GM19397 (cell line): ENCODE data around the gene GPC2.
A peak's percentile ranks its signal among the peaks of the same experiment; 100 is the strongest.
"Not testable (repeated sequence)": the region's sequence is repeated elsewhere in the genome, so short reads cannot be mapped to it uniquely, and the experiment has no call there.

Source experiments
- ATAC-seq: cut with Tn5 transposase; IDR thresholded peaks from one replicate; pipeline ENCODE4 v1.9.1; 2021; ENCODE audit warnings: mild to moderate bottlenecking, moderate library complexity; ENCODE audit not compliant: unreplicated experiment

The GPC2 gene

GRCh38 chr7:100153708-100154535, 23.3 kb downstream of the GPC2 start:
- no peak for ATAC-seq

DNA sequence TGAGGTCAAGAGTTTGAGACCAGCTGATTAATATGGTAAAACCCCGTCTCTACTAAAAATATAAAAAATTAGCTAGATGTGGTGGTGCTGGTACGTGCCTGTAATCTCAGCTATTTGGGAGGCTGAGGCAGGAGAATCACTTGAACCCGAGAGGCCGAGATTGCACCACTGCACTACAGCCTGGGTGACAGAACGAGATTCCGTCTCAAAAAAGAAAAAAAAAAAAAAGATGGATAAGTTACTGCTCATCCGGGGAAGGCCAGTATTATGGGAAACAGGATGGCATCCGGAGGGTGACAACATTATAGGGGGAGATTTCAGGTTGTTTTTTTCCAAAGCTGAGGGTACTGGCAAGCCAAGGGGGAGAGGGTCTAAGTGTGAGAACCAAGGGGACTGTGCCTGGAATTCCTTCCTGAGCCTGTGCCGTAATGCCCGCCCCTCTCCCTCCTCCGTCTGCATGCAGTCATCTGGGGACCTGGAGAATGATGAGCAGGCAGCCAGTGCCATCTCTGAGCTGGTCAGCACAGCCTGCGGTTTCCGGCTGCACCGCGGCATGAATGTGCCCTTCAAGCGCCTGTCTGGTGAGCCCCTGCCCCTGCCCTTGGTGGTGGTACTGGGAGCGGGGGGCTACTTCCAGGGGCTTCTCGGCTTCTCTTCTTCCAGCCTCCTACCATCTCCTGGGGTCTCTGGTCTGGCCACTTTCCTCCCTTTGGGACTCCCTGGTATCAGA, 24.1 kb downstream of the GPC2 start:
- ATAC-seq: no peak

- ATAC-seq: no peak
These were observed 24.8 kb downstream of the GPC2 start for GRCh38 chr7:100152404-100152803.

DNA sequence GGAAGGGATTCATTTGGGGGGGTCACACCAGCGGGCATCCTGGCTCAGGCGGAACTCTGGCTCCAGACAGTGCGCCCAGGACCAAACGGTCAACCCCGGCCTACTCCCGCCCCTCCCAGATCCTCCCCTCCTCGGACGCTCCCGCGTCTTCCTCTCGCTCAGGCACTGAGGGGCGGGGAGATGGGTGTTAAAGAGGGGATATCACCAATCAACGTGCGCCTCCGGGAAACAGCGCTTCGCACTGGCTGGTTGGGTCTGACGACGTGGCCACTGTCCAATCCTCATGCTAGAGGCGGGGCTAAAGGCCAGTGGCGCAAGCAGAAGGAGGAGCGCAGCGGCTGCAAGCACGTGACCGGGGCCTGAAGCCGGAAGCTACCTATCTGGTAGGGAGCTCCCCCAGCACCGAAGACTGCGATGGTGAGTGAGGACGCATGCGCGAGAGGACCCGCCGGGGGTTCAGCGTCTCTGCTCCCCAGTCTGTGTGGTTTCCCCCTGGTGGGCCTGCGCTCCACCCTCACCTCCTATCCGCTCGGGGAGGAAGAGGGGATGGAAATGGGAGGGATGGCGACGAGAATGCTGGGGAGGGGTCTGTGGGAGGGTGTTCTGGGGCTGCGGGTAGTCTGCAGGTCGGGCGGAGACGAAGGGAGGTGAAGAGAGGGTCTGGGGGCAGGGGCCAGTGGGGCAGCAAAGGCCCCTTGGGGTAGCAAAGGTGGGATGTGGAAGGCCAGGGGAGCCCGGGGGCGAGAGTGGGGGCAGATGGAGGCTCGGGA, 28.4 kb downstream of the GPC2 start, which contains the start of gene LAMTOR4:
TSS of gene LAMTOR4 (plus strand) at position 360 of the 770 bp plus-strand sequence. CDS start at position 415, 55 bp downstream.
- ATAC-seq: peak; percentile 96

DNA sequence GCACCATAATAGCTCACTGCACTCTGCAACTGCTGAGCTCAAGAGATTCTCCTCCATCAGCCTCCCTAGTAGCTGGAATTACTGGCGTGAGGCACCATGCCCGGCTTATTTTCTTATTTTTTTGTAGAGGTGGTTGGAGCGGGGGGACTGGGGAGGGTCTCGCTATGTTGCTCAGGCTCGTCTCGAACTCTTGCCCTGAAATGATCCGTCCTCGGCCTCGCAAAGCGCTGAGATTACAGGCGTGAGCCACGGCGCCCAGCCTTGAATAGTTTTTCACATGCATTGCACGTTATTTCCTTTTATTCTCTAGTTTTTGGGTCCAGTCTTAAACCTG, 29.0 kb downstream of the GPC2 start:
- no peak for ATAC-seq

DNA sequence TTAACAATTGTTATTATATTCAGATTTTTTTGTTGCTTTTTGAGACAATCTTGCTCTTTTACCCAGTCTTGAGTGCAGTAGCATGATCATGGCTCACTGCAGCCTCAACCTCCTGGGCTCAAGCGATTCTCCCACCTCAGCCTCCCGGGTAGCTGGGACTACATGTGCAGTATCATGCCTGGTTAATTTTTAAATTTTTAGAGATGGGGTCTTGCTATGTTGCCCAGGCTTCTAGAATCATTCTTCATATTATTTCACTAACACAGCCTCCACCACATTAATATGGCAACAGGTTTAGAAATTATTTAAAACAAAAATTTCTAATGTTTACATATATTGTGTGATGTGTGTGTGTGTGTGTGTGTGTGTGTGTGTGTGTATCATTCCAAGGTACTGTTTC, 29.9 kb downstream of the GPC2 start:
- ATAC-seq: no peak

DNA sequence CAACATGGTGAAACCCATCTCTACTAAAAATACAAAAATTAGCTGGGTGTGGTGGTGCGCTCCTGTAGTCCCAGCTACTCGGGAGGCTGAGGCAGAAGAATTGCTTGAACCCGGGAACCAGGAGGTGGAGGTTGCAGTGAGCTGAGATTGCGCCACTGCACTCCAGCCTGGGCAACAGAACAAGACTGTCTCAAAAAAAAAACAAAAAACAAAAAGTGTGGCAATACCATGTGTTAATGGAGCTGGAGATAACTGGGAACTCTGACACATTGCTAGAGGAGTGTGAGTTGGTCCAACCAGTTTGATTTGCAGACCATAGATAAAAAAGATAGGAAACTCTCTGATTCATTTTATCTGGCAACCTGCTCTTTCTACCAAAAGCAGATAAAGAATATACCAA, 30.8 kb downstream of the GPC2 start:
- not testable (repeated sequence) for ATAC-seq

GRCh38 chr7:100142461-100142860, 34.7 kb downstream of the GPC2 start:
- ATAC-seq: no peak

- ATAC-seq: no peak
These were observed 35.6 kb downstream of the GPC2 start for GRCh38 chr7:100141555-100141949.

GRCh38 chr7:100137851-100138760, 39.1 kb downstream of the GPC2 start:
- ATAC-seq: no peak

DNA sequence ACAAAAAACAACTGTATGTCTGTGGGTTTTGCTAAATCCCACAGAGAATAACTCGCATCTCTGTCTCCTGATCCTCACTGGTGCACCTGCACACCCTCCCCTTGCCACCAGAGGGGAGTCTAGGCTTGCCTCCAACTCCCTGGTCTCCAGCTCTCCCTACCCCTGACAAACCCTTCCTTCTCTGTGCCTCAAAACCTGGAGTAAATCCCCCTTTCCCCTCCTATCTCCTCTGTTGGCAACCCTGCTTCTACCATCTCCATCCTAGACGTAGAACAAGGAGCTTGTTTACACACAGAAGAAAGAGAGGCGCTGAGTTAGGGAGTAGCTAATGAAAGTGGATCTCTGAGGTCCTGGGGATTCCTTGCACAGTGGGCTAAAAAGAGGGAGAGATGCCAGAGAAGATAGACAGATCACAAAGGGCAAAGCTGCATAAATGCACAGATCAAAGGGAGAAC, 44.5 kb downstream of the GPC2 start:
- ATAC-seq: no peak

- no peak for ATAC-seq
These were observed 45.1 kb downstream of the GPC2 start for GRCh38 chr7:100132126-100132525.

DNA sequence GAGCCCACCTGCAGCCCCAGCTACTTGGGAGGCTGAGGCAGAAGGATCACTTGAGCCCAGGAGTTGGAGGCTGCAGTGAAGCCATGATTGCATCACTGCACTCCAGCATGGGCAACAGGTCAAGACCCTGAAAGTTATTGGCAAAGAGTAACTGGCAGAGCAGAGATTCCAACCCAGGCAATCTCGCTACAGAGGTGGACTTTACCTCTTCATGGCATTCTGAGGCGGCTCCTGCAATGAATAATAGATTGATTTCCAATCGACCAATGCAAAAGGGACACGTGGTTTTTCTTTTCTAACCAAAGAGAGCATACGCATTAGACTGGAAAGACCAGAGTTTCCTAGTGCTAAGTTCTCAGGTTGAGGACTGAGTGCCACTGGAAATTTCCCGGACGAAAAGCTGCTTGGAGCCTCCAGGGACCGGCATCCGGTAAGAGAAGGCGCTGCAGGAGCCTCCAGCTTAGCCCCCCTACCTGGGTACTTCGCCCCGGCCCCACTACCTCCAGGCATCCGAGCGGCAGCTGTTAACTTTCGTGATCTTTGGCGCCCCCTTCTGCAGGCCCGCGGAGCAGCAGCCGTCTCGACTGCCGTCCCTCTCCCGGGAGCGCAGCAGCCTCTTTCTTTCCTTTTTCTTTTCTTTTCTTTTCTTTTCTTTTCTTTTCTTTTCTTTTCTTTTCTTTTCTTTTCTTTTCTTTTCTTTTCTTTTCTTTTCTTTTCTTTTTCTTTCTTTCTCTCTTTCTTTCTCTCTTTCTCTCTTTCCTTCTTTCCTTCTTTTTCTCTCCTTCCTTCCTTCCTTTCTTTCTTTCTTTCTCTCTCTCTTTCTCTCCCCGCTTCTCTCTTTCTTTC, 46.4 kb downstream of the GPC2 start:
- ATAC-seq: no peak

- not testable (repeated sequence) for ATAC-seq
These were observed 47.0 kb downstream of the GPC2 start for GRCh38 chr7:100130220-100130607.

- ATAC-seq: no peak
These were observed 48.6 kb downstream of the GPC2 start for GRCh38 chr7:100128637-100128963.

GRCh38 chr7:100127866-100128636, 49.1 kb downstream of the GPC2 start:
- ATAC-seq: no peak

GRCh38 chr7:100126931-100127865, 50.0 kb downstream of the GPC2 start, which contains the start of gene MBLAC1:
TSS of gene MBLAC1 (plus strand) at chr7:100126967. CDS start at chr7:100127396, 429 bp downstream.
- peak; percentile 65 for ATAC-seq
